Measurements from ENCODE around the gene CHMP1B. TPM values are rescaled to one million over a fixed set of nuclear protein-coding genes. Genes with fewer than 3 reads are reported as not detected.

CHMP1B gene
- total RNA-seq, 2 donors from 2014 or later: 42.8 to 50.0 TPM

- intact Hi-C loops (cut with DNase I): no loop called here
- H3K4me1 ChIP-seq (replicated peaks): no peaks in the 10 kb centered on the region
- no peak for DNase-seq (ENCODE audit: low spot score)
- no peaks in the 10 kb centered on the region for H3K27me3 ChIP-seq (replicated peaks; ENCODE audit: insufficient read depth)
- H3K4me3 ChIP-seq: no peak overlapping the region
- H3K9me3 ChIP-seq: no peaks in the 10 kb centered on the region
- TF ChIP-seq POLR2AphosphoS5 (IDR thresholded peaks at IDR 0.05): no peak
- TF ChIP-seq POLR2A (IDR thresholded peaks at IDR 0.05): no peak
- TF ChIP-seq CTCF (IDR thresholded peaks at IDR 0.05): no peak
- H3K27ac ChIP-seq: no peak overlapping the region
- H3K36me3 ChIP-seq: peaks cover 3 to 12% of the 10 kb centered on the region in 2 donors
- WGBS: 79% methylated on average over 22 of the region's 22 CpGs
Observed at GRCh38 chr18:11885278-11885947, 34.2 kb downstream of the CHMP1B start.

DNA sequence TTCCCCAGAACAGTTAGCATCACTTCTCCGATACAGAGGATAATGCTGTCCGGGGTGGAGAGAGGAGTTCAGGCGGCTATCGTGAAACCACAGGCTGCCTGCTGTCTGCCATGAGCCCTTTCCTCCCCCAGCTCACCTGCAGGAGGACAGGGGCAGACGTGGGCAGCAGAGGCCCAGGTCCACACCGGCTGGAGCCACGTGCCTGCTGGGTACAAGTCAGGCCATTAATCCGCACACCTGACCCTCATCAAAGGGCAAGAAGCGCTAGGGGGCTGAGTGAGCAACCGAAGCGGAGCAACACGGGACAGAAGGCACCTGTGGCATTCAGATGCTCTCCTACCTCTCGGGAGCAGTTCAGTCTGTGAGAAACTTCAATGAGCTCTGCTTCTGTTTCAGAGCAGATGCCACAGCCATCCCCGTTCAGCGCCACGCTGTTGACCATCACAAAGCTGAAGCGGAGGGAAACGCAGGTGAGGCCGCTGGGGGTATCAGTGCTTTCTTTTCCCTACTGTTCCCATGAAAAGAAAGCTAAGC is 35.4 kb downstream of the CHMP1B start:
- intact Hi-C loops (cut with DNase I): no loop called here
- no peaks in the 10 kb centered on the region for H3K27me3 ChIP-seq (replicated peaks; ENCODE audit: insufficient read depth)
- WGBS: 83% methylated on average over 19 of the region's 19 CpGs
- no peak for DNase-seq (ENCODE audit: low spot score)
- no peaks in the 10 kb centered on the region for H3K4me1 ChIP-seq (replicated peaks)
- TF ChIP-seq POLR2AphosphoS5 (IDR thresholded peaks at IDR 0.05): no peak
- no peak for TF ChIP-seq POLR2A (IDR thresholded peaks at IDR 0.05)
- no peak for TF ChIP-seq CTCF (IDR thresholded peaks at IDR 0.05)
- H3K36me3 ChIP-seq: peaks cover 3 to 12% of the 10 kb centered on the region in 2 donors
- H3K4me3 ChIP-seq: no peak overlapping the region
- H3K9me3 ChIP-seq: no peaks in the 10 kb centered on the region
- no peak overlapping the region for H3K27ac ChIP-seq

DNA sequence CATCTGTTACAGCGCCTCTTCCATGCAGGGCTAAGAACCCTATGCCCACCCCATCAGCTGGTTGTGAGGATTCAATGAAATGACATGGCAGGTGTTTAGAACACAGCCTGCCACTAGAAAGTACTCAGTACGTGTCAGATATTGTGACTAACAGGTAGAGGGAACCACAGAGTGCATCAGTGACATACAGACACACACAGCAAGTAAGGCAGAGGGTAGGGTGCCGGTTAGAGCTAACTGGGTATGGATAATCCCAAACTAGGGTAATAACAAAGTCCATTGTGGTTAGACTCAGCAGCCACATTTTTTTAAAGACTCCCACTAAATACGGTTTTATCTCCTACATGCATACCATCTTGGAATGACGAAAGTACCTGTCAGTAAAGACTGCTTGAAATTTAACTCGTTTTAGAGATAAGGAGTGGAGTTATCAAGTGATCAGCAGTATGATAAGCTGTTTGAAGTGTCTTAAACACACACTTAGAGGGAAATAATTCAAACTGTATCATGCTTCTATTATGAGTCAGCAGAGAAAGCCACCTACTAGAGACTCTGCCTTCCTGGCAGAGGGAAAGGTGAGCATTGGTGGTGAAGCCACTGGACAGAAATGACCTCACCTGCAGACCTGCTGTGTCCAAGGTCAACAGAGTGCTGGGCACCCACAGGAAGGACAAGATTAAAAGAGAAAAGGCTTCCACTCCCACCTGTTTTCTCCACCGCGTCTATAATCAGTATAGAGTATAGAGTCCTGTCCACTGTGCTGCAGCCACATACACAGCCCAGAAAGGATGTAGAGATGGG is 36.3 kb downstream of the CHMP1B start:
- Histone ChIP-seq H3K4me1 (replicated peaks) (no peaks in the 10 kb centered on the region), H3K9me3 (no peaks in the 10 kb centered on the region), H3K27me3 (replicated peaks; ENCODE audit: insufficient read depth) (no peaks in the 10 kb centered on the region), H3K27ac (no peak overlapping the region), H3K36me3 (peaks cover 3 to 12% of the 10 kb centered on the region in 2 donors), H3K4me3 (no peak overlapping the region)
- DNase-seq (ENCODE audit: low spot score): no peak
- TF ChIP-seq POLR2A (IDR thresholded peaks at IDR 0.05) (no peak), POLR2AphosphoS5 (IDR thresholded peaks at IDR 0.05) (no peak), CTCF (IDR thresholded peaks at IDR 0.05) (no peak)
- 72% methylated on average over 8 of the region's 8 CpGs for WGBS
- intact Hi-C loops (cut with DNase I): no loop called here

DNA sequence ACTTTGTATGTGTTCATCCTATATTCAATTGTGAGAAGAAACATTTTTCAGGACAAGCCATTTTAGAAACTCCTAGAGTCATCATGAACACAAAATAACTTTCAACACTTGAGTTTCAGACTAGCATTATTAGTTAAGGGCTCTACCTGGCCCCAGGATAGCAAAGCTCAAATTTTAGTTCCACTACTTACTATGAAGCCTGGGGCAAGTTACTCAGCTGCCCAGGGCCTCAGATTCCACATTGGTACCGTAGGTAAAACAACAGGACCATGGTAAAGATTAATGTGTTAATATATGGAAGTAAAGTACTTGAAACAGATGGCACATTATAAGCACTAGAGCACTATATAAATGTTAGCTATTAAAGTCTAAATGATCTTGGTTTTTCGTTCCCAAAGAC is 37.5 kb downstream of the CHMP1B start:
- Histone ChIP-seq H3K36me3 (peaks cover 3 to 12% of the 10 kb centered on the region in 2 donors), H3K4me3 (no peak overlapping the region), H3K27ac (no peak overlapping the region), H3K4me1 (replicated peaks) (no peaks in the 10 kb centered on the region), H3K9me3 (no peaks in the 10 kb centered on the region), H3K27me3 (replicated peaks; ENCODE audit: insufficient read depth) (no peaks in the 10 kb centered on the region)
- intact Hi-C loops (cut with DNase I): no loop called here
- 89% methylated on average over 2 of the region's 2 CpGs for whole genome bisulfite sequencing
- DNase-seq (ENCODE audit: low spot score): no peak
- TF ChIP-seq POLR2A (IDR thresholded peaks at IDR 0.05) (no peak), CTCF (IDR thresholded peaks at IDR 0.05) (no peak), POLR2AphosphoS5 (IDR thresholded peaks at IDR 0.05) (no peak)
